GM10847 (cell line): ENCODE data around the gene ZNF425.
A peak's percentile ranks its signal among the peaks of the same experiment; 100 is the strongest.

Experiments used
- POLR2A ChIP-seq: IDR thresholded peaks from 2 replicates; pipeline ENCODE4 v1.6.1; 2011; ENCODE audit not compliant: insufficient read length; ENCODE audit errors: extremely low read depth

Gene ZNF425

GRCh38 chr7:149125863-149126661 is at the start of gene ZNF425:
Gene ZNF425 (minus strand): TSS chr7:149126324. CDS start chr7:149126213, 111 bp downstream.
- peak; percentile 98 for TF ChIP-seq POLR2A

DNA sequence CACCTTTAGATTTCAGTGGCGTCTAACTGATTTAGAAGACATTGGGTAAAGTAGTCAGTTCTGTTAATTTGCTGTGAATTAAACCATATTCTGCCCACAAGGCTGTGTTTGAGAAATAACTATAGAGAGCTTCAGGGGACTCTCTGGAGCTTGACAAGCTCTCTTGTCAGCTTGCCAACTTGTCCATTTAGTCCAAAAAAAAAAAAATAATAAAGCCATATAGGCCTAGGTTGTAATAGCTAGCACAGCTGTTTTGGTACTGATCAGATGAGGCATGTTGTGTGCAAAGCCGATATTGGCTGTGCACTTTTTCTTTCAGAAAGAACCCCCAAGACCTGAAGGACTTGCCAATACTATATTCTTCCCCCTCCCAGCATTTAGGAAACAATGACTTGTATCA is 49.0 kb upstream of the ZNF425 start:
- no peak for TF ChIP-seq POLR2A

DNA sequence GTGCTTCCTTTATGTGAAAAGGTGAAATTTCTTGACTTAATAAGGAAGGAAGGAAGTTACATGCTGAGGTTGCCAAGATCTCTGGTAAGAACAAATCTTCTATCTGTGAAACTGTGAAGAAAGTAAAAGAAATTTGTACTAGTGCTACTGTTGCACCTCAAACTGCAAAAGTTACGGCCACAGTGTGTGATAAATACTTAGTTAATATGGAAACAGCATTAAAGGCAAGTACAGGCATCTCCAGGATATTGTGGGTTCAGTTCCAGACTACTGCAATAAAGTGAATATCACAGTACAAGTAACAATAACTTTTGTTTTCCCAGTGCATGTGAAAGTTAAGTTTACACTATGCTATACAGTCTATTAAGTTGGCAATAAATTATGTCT is 46.4 kb upstream of the ZNF425 start:
- TF ChIP-seq POLR2A = no peak

- TF ChIP-seq POLR2A = no peak
These were observed 45.9 kb upstream of the ZNF425 start for GRCh38 chr7:149171892-149172533.

- no peak for TF ChIP-seq POLR2A
These were observed 40.7 kb upstream of the ZNF425 start for GRCh38 chr7:149166630-149167352.

DNA sequence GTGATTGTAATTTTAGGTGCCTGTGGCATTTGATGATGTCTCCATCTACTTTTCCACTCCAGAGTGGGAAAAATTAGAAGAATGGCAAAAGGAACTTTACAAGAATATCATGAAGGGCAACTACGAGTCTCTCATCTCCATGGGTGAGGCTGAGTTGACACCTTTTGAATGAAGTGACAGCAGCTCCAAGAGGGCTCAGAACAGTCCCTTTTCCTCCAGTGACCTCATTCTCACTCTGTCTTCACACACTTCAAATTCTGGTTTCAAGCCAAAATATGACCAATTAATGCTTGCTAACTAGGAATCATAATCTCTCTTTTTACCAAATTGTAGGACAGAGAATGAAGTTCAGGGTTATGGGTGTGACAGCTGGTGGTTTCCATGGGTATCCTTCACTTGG is 40.0 kb upstream of the ZNF425 start:
- no peak for TF ChIP-seq POLR2A

DNA sequence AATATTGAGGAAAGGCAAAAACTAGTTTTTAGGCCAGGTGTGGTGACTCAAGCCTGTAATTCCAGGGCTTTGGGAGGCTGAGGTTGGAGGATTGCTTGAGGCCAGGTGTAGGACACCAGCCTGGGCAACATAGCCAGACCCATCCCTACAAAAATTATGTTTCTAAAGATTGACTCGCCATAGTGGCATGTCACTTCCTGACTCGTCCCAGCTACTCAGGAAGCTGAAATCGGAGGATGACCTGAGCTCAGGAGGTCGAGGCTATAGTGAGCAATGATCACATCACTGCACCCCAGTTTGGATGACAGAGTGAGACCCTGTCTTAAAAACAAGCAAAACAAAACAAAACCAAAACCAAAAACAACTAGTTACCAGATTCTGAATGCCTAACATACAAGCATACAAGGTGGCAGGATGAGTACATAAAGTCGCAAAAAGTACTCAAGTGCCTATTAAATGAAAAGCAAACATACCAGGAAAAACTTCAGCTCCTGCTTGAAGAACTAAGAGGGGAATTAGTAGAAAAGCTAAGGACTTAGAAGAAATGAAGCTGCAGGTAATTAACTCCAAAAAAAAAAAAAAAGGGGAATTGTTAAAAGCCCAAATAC is 35.2 kb upstream of the ZNF425 start:
- TF ChIP-seq POLR2A = no peak

DNA sequence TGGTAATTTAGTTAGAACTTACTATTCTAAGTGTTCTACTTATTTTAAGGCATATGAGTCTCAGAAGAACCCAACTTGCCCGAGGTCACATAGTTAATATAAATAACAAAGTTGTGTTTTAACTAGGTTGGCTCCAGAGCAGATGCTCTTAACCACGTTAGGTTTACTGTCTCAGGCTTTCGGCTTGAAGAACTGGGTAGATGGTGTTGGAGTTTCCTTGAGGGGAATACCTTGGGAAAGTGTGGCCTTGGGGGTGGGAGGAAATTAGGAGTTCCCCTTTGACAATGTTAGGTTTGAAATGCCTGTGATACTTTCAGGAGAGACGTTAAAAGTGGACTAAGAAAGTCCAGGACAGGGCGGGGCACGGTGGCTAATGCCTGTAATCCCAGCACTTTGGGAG is 30.8 kb upstream of the ZNF425 start:
- no peak for TF ChIP-seq POLR2A

DNA sequence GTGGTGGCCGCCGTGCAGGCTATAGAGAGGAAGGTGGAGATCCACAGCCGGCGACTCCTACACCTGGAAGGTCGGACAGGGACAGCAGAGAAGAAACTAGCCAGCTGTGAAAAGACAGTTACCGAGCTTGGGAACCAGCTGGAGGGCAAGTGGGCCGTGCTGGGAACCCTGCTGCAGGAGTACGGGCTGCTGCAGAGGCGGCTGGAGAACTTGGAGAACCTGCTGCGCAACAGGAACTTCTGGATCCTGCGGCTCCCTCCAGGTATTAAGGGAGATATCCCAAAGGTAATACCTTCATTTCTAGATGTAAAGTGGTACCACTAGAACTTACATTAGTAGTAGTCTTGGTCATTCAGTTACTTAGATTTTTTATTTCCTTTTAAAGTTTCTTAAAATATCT is 27.9 kb upstream of the ZNF425 start:
- TF ChIP-seq POLR2A = no peak

DNA sequence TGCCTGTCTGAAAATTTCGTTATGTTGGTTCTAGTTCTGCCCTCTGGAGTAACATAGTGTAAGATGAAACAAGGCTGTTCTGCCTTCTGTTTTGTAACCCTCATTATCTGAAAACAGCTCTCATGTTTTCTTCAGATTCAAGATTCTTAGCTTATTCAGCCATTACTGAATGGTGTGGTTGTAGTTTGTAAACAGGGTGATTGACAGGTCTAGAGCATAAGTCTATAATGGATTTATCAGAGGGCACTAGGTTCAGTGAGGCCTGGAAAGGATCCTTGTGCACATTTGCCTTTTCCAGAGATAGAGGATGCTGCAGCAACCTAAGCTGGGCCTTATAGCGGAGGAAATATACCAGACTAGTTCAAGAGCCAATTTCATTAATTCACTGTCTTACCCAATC is 27.2 kb upstream of the ZNF425 start:
- TF ChIP-seq POLR2A = no peak

- no peak for TF ChIP-seq POLR2A
These were observed 24.9 kb upstream of the ZNF425 start for GRCh38 chr7:149150981-149151380.

GRCh38 chr7:149147752-149148653 is 21.9 kb upstream of the ZNF425 start:
- no peak for TF ChIP-seq POLR2A

DNA sequence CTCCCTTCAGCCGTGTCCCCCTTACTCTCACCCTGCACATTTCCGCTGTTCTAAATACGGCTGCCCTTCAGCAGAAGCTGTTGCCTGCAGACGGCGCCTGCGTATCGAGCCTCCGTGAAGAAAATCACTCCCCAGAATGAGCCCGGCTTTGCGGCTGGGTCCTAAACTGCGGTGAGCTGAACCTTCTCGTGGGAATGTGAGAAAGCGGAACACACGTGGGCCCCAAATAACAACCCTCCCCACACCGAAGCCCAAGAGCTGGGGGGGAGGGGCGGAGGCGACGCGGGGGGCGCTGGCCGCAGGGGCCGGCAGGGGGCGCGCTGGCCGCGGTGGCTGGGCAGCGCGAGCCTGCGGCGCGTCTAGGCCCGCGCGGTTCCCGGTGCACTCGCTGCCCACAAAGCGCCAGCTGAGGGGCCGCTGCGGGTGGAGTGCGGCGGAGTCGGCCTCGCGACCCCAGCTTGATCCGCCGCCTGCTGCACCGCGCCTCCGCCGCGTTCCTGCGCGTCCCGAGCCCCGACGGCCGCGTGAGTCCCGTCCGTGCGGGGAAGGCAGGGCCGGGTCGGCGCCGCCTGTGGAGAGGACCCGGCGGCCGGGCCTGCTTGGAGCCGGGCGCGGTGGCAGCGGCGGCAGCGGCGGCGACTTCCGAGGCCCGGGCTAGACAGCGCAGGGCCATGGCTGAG is 21.1 kb upstream of the ZNF425 start, which contains the start of gene ZNF398:
ZNF398 (plus strand) TSS at position 382 of the 680 bp plus-strand sequence; CDS start at position 672, 290 bp downstream.
- peak; percentile 51 for TF ChIP-seq POLR2A
